Prostate gland (tissue), 2 donors: ENCODE data around the gene VIPR2. TPM values are rescaled to one million over a fixed set of nuclear protein-coding genes. Genes with fewer than 3 reads are reported as not detected.

Experiments
- DNase-seq: peaks from one replicate; pipeline ENCODE4 v3.0.0-alpha.2; 2019; ENCODE audit warnings: low spot score
- H3K27ac ChIP-seq, 2 donors: fragments of 200-600 bp; sonication (generic); 2 replicates each; pipeline ENCODE4 v1.5.1; 2017 to 2019
- H3K27me3 ChIP-seq: fragments of 200-600 bp; sonication (generic); replicated peaks from 2 replicates; pipeline ENCODE4 v1.5.1; 2019; ENCODE audit not compliant: insufficient read depth
- H3K36me3 ChIP-seq, 2 donors: fragments of 200-600 bp; sonication (generic); 1 replicate in 1 of 2; 2 replicates in 1 of 2; pipeline versions ENCODE4 v1.5.1 to v1.8.1; 2017 to 2019
- H3K4me1 ChIP-seq: fragments of 200-600 bp; sonication (generic); replicated peaks from 2 replicates; pipeline ENCODE4 v1.5.1; 2019
- H3K4me3 ChIP-seq, 2 donors: fragments of 200-600 bp; sonication (generic); 2 replicates each; pipeline ENCODE4 v1.5.1; 2017 to 2019
- H3K9me3 ChIP-seq: fragments of 200-600 bp; sonication (generic); 2 replicates; pipeline ENCODE4 v1.5.1; 2017
- CTCF ChIP-seq, 4 experiments: fragments of 200-600 bp in 2 of 4; fragments of 450-650 bp in 2 of 4; sonication (generic) in 2 of 4; IDR thresholded peaks; 1 replicate in 3 of 4; 2 replicates in 1 of 4; pipeline ENCODE4 v1.5.1; 2016 to 2019; ENCODE audit warnings: antibody characterized with exemption in 4 of 4, mild to moderate bottlenecking in 2 of 4, moderate library complexity in 2 of 4
- POLR2A ChIP-seq: fragments of 450-650 bp; IDR thresholded peaks from one replicate; pipeline ENCODE4 v1.6.1; 2016; ENCODE audit warnings: antibody characterized with exemption, mild to moderate bottlenecking
- POLR2AphosphoS5 ChIP-seq: sonication (generic); formaldehyde crosslinking; IDR thresholded peaks from one replicate; pipeline ENCODE4 v1.6.1; 2017; ENCODE audit warnings: antibody characterized with exemption
- WGBS: methylation state at CpG from one replicate; pipeline ENCODE4 v1.1.5; 2018; 5-methylcytosine and 5-hydroxymethylcytosine counted together
- intact Hi-C: fragments of 100-400 bp; cut with DNase I; formaldehyde crosslinking; loops from one replicate; pipeline ENCODE4 v1.14.2; 2022
- total RNA-seq, 2 donors: library from RNA; depleted of rRNA; stranded (reverse); fragments of >200 nt; gene quantifications; one replicate each; pipeline ENCODE4 v1.1.0, GENCODE V29; 2016

The VIPR2 gene
- total RNA-seq, 2 donors from 2014 or later, result 1.0 to 13.5 TPM

- Histone ChIP-seq H3K9me3 (no peaks in the 10 kb centered on the region), H3K4me3 (no peak overlapping the region), H3K27ac (no peak overlapping the region), H3K4me1 (no peaks in the 10 kb centered on the region), H3K36me3 (no peaks in the 10 kb centered on the region), H3K27me3 (peaks cover 19% of the 10 kb centered on the region)
- whole genome bisulfite sequencing, result 84% methylated on average over 12 of the region's 12 CpGs
- intact Hi-C loops, result no loop called here
- DNase-seq, result no peak
- TF ChIP-seq POLR2AphosphoS5 (no peak), CTCF (IDR thresholded peaks at IDR 0.05) (no peak), POLR2A (no peak)
These were observed 151.1 kb downstream of the VIPR2 start for GRCh38 chr7:158993591-158993990.

- H3K27me3 ChIP-seq, result peaks cover 19% of the 10 kb centered on the region
- intact Hi-C loops, result no loop called here
- H3K4me1 ChIP-seq, result no peaks in the 10 kb centered on the region
- H3K4me3 ChIP-seq, result no peak overlapping the region
- no peaks in the 10 kb centered on the region for H3K9me3 ChIP-seq
- no peak for DNase-seq
- WGBS, result 15% methylated on average over 28 of the region's 28 CpGs
- H3K36me3 ChIP-seq, result no peaks in the 10 kb centered on the region
- H3K27ac ChIP-seq, result no peak overlapping the region
- TF ChIP-seq POLR2AphosphoS5, result no peak
- no peak for TF ChIP-seq POLR2A
- TF ChIP-seq CTCF (IDR thresholded peaks at IDR 0.05), result no peak
These were observed 151.9 kb downstream of the VIPR2 start for GRCh38 chr7:158992759-158993158.

- TF ChIP-seq POLR2AphosphoS5, result no peak
- no peak for TF ChIP-seq POLR2A
- no peak for TF ChIP-seq CTCF (IDR thresholded peaks at IDR 0.05)
- Histone ChIP-seq H3K4me3 (no peak overlapping the region), H3K9me3 (no peaks in the 10 kb centered on the region), H3K36me3 (no peaks in the 10 kb centered on the region), H3K4me1 (no peaks in the 10 kb centered on the region), H3K27ac (no peak overlapping the region), H3K27me3 (peaks cover 19% of the 10 kb centered on the region)
- intact Hi-C loops, result no loop called here
- WGBS, result 29% methylated on average over 21 of the region's 21 CpGs
- DNase-seq, result no peak
These were observed 152.6 kb downstream of the VIPR2 start for GRCh38 chr7:158991824-158992621.

GRCh38 chr7:158988996-158989395, 155.7 kb downstream of the VIPR2 start:
- H3K36me3 ChIP-seq, result no peaks in the 10 kb centered on the region
- H3K27me3 ChIP-seq, result peaks cover 12% of the 10 kb centered on the region
- DNase-seq, result no peak
- H3K27ac ChIP-seq, result no peak overlapping the region
- intact Hi-C loops, result no loop called here
- H3K4me1 ChIP-seq, result no peaks in the 10 kb centered on the region
- TF ChIP-seq CTCF (IDR thresholded peaks at IDR 0.05) (no peak), POLR2A (no peak), POLR2AphosphoS5 (no peak)
- H3K9me3 ChIP-seq, result no peaks in the 10 kb centered on the region
- H3K4me3 ChIP-seq, result no peak overlapping the region
- 30% methylated on average over 2 of the region's 2 CpGs for WGBS

GRCh38 chr7:158988302-158988862, 156.3 kb downstream of the VIPR2 start:
- H3K4me1 ChIP-seq, result no peaks in the 10 kb centered on the region
- H3K36me3 ChIP-seq, result no peaks in the 10 kb centered on the region
- DNase-seq, result no peak
- no peaks in the 10 kb centered on the region for H3K9me3 ChIP-seq
- no peak for TF ChIP-seq CTCF (IDR thresholded peaks at IDR 0.05)
- TF ChIP-seq POLR2A, result no peak
- no peak for TF ChIP-seq POLR2AphosphoS5
- H3K27ac ChIP-seq, result no peak overlapping the region
- peaks cover 9% of the 10 kb centered on the region for H3K27me3 ChIP-seq
- WGBS, result 80% methylated on average over 2 of the region's 2 CpGs
- H3K4me3 ChIP-seq, result no peak overlapping the region
- intact Hi-C loops, result no loop called here
